WTC11 (cell line): Measurements from ENCODE around the gene CBS.
"Not testable (repeated sequence)": the region's sequence is repeated elsewhere in the genome, so short reads cannot be mapped to it uniquely, and the experiment has no call there.

Experiments used
- CREB1 ChIP-seq: sonication (generic); formaldehyde crosslinking; IDR thresholded peaks from 2 replicates; pipeline ENCODE4 v1.8.0; 2023; ENCODE audit warnings: mild to moderate bottlenecking, missing genetic modification reagents
- ETV6 ChIP-seq: sonication (generic); formaldehyde crosslinking; IDR thresholded peaks from 2 replicates; pipeline ENCODE4 v1.8.1; 2022; ENCODE audit warnings: mild to moderate bottlenecking, missing genetic modification reagents
- FOXJ3 ChIP-seq: sonication (generic); formaldehyde crosslinking; IDR thresholded peaks from 2 replicates; pipeline ENCODE4 v1.9.0; 2021; ENCODE audit warnings: missing genetic modification reagents, mild to moderate bottlenecking, borderline replicate concordance
- NR2C2 ChIP-seq: sonication (generic); formaldehyde crosslinking; IDR thresholded peaks from 2 replicates; pipeline ENCODE4 v1.8.0; 2022; ENCODE audit warnings: mild to moderate bottlenecking, missing genetic modification reagents
- SMAD4 ChIP-seq: sonication (generic); formaldehyde crosslinking; IDR thresholded peaks from 2 replicates; pipeline ENCODE4 v1.8.0; 2022; ENCODE audit warnings: mild to moderate bottlenecking, missing genetic modification reagents
- ZNF138 ChIP-seq: sonication (generic); formaldehyde crosslinking; conservative IDR thresholded peaks from 2 replicates; pipeline ENCODE4 v1.8.1; 2022; ENCODE audit warnings: mild to moderate bottlenecking, moderate library complexity, missing genetic modification reagents
- ZNF671 ChIP-seq: fragments of 250-450 bp; sonication (Bioruptor Pico); IDR thresholded peaks from 2 replicates; pipeline ENCODE4 v1.8.0; 2021; ENCODE audit warnings: mild to moderate bottlenecking
- TF ChIP-seq, protein P1 (sequence below): fragments of 200-600 bp; IDR thresholded peaks from 2 replicates; pipeline ENCODE4 v1.8.0; 2022; ENCODE audit warnings: antibody characterized with exemption
- TF ChIP-seq, protein P2 (sequence below): fragments of 250-450 bp; sonication (Bioruptor Pico); IDR thresholded peaks from 2 replicates; pipeline ENCODE4 v1.9.0; 2021; ENCODE audit warnings: moderate library complexity, mild to moderate bottlenecking, inconsistent platforms, borderline replicate concordance
- TF ChIP-seq, protein P3 (sequence below): sonication (generic); formaldehyde crosslinking; IDR thresholded peaks from 2 replicates; pipeline ENCODE4 v1.8.1; 2023; ENCODE audit warnings: mild to moderate bottlenecking, missing genetic modification reagents, moderate library complexity
- TF ChIP-seq, protein P4 (sequence below): sonication (generic); formaldehyde crosslinking; IDR thresholded peaks from 2 replicates; pipeline ENCODE4 v1.8.1; 2022; ENCODE audit warnings: low read depth, missing genetic modification reagents, borderline replicate concordance
- TF ChIP-seq, protein P5 (sequence below): sonication (generic); formaldehyde crosslinking; IDR thresholded peaks from 2 replicates; pipeline ENCODE4 v1.8.0; 2022; ENCODE audit warnings: mild to moderate bottlenecking, missing genetic modification reagents
- TF ChIP-seq, protein P6 (sequence below): sonication (generic); formaldehyde crosslinking; IDR thresholded peaks from 2 replicates; pipeline ENCODE4 v1.8.0; 2022; ENCODE audit warnings: mild to moderate bottlenecking, missing genetic modification reagents

DNA sequence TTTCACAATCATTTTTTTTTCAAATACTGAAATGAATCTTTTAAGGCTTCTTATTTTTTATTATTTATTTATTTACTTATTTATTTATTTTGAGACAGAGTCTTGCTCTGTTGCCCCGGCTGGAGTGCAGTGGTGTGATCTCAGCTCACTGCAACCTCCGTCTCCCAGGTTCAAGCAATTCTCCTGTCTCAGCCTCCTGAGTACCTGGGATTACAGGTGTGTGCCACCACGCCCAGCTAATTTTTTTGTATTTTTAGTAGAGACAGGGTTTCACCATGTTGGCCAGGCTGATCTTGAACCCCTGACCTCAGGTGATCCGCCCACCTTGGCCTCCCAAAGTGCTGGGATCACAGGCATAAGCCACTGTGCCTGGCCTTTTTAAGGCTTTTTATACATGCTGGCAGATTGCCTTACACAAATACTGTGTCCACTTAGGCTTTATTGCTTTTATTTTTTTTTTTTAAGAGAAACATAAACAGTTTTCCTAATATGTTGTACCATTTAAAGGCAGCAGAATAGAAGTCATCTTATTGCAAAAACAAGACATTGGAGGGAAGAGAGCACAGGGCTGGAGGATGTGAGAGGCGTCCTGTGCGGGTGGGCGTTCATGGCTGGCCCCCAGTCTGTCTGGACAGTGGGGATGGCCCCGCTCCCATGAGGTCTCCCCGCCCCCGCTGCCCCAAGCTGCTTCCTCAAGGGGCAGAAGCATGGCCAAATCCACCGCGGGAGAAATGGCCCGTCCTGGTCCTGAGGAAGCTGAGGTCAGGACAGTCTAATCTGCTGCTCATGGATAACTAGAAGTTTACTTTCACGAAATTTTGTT, 69.4 kb downstream of the CBS start:
- TF ChIP-seq, protein P1, sequence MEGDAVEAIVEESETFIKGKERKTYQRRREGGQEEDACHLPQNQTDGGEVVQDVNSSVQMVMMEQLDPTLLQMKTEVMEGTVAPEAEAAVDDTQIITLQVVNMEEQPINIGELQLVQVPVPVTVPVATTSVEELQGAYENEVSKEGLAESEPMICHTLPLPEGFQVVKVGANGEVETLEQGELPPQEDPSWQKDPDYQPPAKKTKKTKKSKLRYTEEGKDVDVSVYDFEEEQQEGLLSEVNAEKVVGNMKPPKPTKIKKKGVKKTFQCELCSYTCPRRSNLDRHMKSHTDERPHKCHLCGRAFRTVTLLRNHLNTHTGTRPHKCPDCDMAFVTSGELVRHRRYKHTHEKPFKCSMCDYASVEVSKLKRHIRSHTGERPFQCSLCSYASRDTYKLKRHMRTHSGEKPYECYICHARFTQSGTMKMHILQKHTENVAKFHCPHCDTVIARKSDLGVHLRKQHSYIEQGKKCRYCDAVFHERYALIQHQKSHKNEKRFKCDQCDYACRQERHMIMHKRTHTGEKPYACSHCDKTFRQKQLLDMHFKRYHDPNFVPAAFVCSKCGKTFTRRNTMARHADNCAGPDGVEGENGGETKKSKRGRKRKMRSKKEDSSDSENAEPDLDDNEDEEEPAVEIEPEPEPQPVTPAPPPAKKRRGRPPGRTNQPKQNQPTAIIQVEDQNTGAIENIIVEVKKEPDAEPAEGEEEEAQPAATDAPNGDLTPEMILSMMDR, result not testable (repeated sequence)
- TF ChIP-seq, protein P2, sequence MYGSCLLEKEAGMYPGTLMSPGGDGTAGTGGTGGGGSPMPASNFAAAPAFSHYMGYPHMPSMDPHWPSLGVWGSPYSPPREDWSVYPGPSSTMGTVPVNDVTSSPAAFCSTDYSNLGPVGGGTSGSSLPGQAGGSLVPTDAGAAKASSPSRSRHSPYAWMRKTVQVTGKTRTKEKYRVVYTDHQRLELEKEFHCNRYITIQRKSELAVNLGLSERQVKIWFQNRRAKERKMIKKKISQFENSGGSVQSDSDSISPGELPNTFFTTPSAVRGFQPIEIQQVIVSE (CRISPR knock-in tag), result not testable (repeated sequence)
- TF ChIP-seq NR2C2 (CRISPR knock-in tag); FOXJ3 (CRISPR knock-in tag); CREB1; ZNF671 (CRISPR knock-in tag); ETV6 (CRISPR knock-in tag); ZNF138 (CRISPR knock-in tag); SMAD4 (CRISPR knock-in tag): not testable (repeated sequence)
- TF ChIP-seq, protein P3, sequence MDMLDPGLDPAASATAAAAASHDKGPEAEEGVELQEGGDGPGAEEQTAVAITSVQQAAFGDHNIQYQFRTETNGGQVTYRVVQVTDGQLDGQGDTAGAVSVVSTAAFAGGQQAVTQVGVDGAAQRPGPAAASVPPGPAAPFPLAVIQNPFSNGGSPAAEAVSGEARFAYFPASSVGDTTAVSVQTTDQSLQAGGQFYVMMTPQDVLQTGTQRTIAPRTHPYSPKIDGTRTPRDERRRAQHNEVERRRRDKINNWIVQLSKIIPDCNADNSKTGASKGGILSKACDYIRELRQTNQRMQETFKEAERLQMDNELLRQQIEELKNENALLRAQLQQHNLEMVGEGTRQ (CRISPR knock-in tag), result not testable (repeated sequence)
- TF ChIP-seq, protein P4, sequence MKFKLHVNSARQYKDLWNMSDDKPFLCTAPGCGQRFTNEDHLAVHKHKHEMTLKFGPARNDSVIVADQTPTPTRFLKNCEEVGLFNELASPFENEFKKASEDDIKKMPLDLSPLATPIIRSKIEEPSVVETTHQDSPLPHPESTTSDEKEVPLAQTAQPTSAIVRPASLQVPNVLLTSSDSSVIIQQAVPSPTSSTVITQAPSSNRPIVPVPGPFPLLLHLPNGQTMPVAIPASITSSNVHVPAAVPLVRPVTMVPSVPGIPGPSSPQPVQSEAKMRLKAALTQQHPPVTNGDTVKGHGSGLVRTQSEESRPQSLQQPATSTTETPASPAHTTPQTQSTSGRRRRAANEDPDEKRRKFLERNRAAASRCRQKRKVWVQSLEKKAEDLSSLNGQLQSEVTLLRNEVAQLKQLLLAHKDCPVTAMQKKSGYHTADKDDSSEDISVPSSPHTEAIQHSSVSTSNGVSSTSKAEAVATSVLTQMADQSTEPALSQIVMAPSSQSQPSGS (CRISPR knock-in tag), result not testable (repeated sequence)
- TF ChIP-seq, protein P5, sequence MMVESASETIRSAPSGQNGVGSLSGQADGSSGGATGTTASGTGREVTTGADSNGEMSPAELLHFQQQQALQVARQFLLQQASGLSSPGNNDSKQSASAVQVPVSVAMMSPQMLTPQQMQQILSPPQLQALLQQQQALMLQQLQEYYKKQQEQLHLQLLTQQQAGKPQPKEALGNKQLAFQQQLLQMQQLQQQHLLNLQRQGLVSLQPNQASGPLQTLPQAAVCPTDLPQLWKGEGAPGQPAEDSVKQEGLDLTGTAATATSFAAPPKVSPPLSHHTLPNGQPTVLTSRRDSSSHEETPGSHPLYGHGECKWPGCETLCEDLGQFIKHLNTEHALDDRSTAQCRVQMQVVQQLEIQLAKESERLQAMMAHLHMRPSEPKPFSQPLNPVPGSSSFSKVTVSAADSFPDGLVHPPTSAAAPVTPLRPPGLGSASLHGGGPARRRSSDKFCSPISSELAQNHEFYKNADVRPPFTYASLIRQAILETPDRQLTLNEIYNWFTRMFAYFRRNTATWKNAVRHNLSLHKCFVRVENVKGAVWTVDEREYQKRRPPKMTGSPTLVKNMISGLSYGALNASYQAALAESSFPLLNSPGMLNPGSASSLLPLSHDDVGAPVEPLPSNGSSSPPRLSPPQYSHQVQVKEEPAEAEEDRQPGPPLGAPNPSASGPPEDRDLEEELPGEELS (CRISPR knock-in tag), result not testable (repeated sequence)
- TF ChIP-seq, protein P6, sequence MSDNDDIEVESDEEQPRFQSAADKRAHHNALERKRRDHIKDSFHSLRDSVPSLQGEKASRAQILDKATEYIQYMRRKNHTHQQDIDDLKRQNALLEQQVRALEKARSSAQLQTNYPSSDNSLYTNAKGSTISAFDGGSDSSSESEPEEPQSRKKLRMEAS (CRISPR knock-in tag), result not testable (repeated sequence)
